ENCODE data around the gene UTY. TPM values are rescaled to one million over a fixed set of nuclear protein-coding genes. Genes with fewer than 3 reads are reported as not detected.

The UTY gene
- total and polyA plus RNA-seq, 4 donors = 2.2 to 24.3 TPM; not detected in 2

- no peaks in the 10 kb centered on the region for H3K27me3 ChIP-seq (ENCODE audit: control insufficient read depth in 4 of 4, insufficient read depth in 4 of 4, low read length in 3 of 4)
- 89% methylated on average over 5 of the region's 5 CpGs for WGBS
- DNase-seq (ENCODE audit: low spot score) = no peak
- H3K4me1 ChIP-seq (ENCODE audit: control insufficient read depth in 4 of 4, insufficient read depth in 4 of 4, low read length in 3 of 4) = no peaks in the 10 kb centered on the region
- no peak overlapping the region for H3K9ac ChIP-seq (ENCODE audit: low read depth in 1 of 2, low read length in 2 of 2)
- no peak overlapping the region for H3K27ac ChIP-seq (ENCODE audit: low read depth in 1 of 2, low read length in 2 of 2)
- TF ChIP-seq REST (IDR thresholded peaks at IDR 0.05) = no peak
- peaks cover 0 to 6% (median under 1%) of the 10 kb centered on the region in 4 donors for H3K36me3 ChIP-seq (ENCODE audit: control insufficient read depth in 4 of 4, insufficient read depth in 3 of 4, low read depth in 1 of 4, low read length in 3 of 4)
- no peak overlapping the region for H3K4me3 ChIP-seq (ENCODE audit: low read depth in 1 of 3, low read length in 3 of 3)
- H3K9me3 ChIP-seq (ENCODE audit: control insufficient read depth in 4 of 4, low read length in 3 of 4) = no peaks in the 10 kb centered on the region
Measured at GRCh38 chrY:13347106-13347505, 132.7 kb downstream of the UTY start.

GRCh38 chrY:13345549-13345948 is 134.3 kb downstream of the UTY start:
- 76% methylated on average over 3 of the region's 3 CpGs for WGBS
- H3K27ac ChIP-seq (ENCODE audit: low read depth in 1 of 2, low read length in 2 of 2) = no peak overlapping the region
- no peaks in the 10 kb centered on the region for H3K4me1 ChIP-seq (ENCODE audit: control insufficient read depth in 4 of 4, insufficient read depth in 4 of 4, low read length in 3 of 4)
- no peaks in the 10 kb centered on the region for H3K27me3 ChIP-seq (ENCODE audit: control insufficient read depth in 4 of 4, insufficient read depth in 4 of 4, low read length in 3 of 4)
- no peak overlapping the region for H3K4me3 ChIP-seq (ENCODE audit: low read depth in 1 of 3, low read length in 3 of 3)
- peaks cover 0 to 4% (median under 1%) of the 10 kb centered on the region in 4 donors for H3K36me3 ChIP-seq (ENCODE audit: control insufficient read depth in 4 of 4, insufficient read depth in 3 of 4, low read depth in 1 of 4, low read length in 3 of 4)
- DNase-seq (ENCODE audit: low spot score) = no peak
- no peak overlapping the region for H3K9ac ChIP-seq (ENCODE audit: low read depth in 1 of 2, low read length in 2 of 2)
- no peaks in the 10 kb centered on the region for H3K9me3 ChIP-seq (ENCODE audit: control insufficient read depth in 4 of 4, low read length in 3 of 4)
- TF ChIP-seq NR2F2 (IDR thresholded peaks at IDR 0.05) (no peak), GABPA (IDR thresholded peaks at IDR 0.05 in 1 of 2, conservative IDR thresholded peaks at IDR 0.05 in 1 of 2) (no peak), MAX (IDR thresholded peaks at IDR 0.05) (no peak), EGR1 (IDR thresholded peaks at IDR 0.05; ENCODE audit: low read depth in 2 of 2) (no peak), RAD21 (IDR thresholded peaks at IDR 0.05) (no peak), YY1 (IDR thresholded peaks at IDR 0.05) (no peak), CTCF (IDR thresholded peaks at IDR 0.05; ENCODE audit: low read depth, low read length, missing input control) (no peak), ZBTB33 (IDR thresholded peaks at IDR 0.05) (no peak), SP1 (IDR thresholded peaks at IDR 0.05) (no peak), ATF3 (IDR thresholded peaks at IDR 0.05) (no peak), FOXA1 (IDR thresholded peaks at IDR 0.05) (no peak), TAF1 (conservative IDR thresholded peaks at IDR 0.05) (no peak), REST (IDR thresholded peaks at IDR 0.05) (no peak), JUND (IDR thresholded peaks at IDR 0.05) (no peak)
